Stomach (tissue), 4 donors: ENCODE results near the gene PHLDA1.
A peak's percentile ranks its signal among the peaks of the same experiment; 100 is the strongest.

Source experiments
- CTCF ChIP-seq, 7 experiments: fragments of 450-650 bp in 4 of 7; fragments of 200-600 bp in 3 of 7; sonication (generic) in 3 of 7; IDR thresholded peaks; one replicate each; pipeline ENCODE4 v1.5.1; 2016 to 2019; ENCODE audit warnings: antibody characterized with exemption in 7 of 7, control low read depth in 2 of 7, mild to moderate bottlenecking in 1 of 7
- POLR2A ChIP-seq, 4 donors: fragments of 450-650 bp; IDR thresholded peaks; one replicate each; pipeline ENCODE4 v1.6.1; 2016; ENCODE audit warnings: antibody characterized with exemption in 4 of 4, control low read depth in 2 of 4, mild to moderate bottlenecking in 1 of 4, moderate library complexity in 1 of 4
- POLR2AphosphoS5 ChIP-seq, 3 donors: sonication (generic); formaldehyde crosslinking; IDR thresholded peaks; one replicate each; pipeline ENCODE4 v1.6.1; 2016; ENCODE audit warnings: antibody characterized with exemption in 3 of 3

- TF ChIP-seq POLR2A (IDR thresholded peaks at IDR 0.05) (no peak), CTCF (IDR thresholded peaks at IDR 0.05) (no peak), POLR2AphosphoS5 (IDR thresholded peaks at IDR 0.05) (peak in 1 of 3 donors; percentile 87)
Observed at GRCh38 chr12:76026643-76027063, 4.9 kb downstream of the PHLDA1 start.
